ENCODE measurements around the gene SYNE2.

The SYNE2 gene

GRCh38 chr14:63964113-63964512 lies 111.3 kb downstream of the SYNE2 start:
- Histone ChIP-seq H3K4me1 (ENCODE audit: control insufficient read depth, low read length) (peaks cover 32% of the 10 kb centered on the region), H3K9me2 (replicated peaks; ENCODE audit: control insufficient read depth, low read length) (no peaks in the 10 kb centered on the region), H3K36me3 (ENCODE audit: control insufficient read depth, low read length) (peaks cover 86% of the 10 kb centered on the region), H3K4me3 (ENCODE audit: low read length) (no peak overlapping the region), H3K4me2 (ENCODE audit: low read length) (no peak overlapping the region), H3K27ac (ENCODE audit: low read depth, low read length) (no peak overlapping the region), H4K20me1 (ENCODE audit: control insufficient read depth, insufficient read depth, low read depth, low read length) (no peaks in the 10 kb centered on the region), H3F3A (ENCODE audit: control insufficient read depth, insufficient read depth) (peaks cover 12% of the 10 kb centered on the region; the same call in 1 of the 2 replicates), H3K9me3 (ENCODE audit: control insufficient read depth, insufficient read depth, low read length) (no peaks in the 10 kb centered on the region), H3K79me2 (ENCODE audit: control insufficient read depth, low read length) (peaks cover 5% of the 10 kb centered on the region), H3K27me3 (ENCODE audit: control insufficient read depth, low read length) (no peaks in the 10 kb centered on the region)
- TF ChIP-seq EZH2phosphoT487 (IDR thresholded peaks at IDR 0.05; ENCODE audit: borderline replicate concordance, low read length) (no peak), CTCF (IDR thresholded peaks at IDR 0.05; ENCODE audit: low read depth, low read length, poor library complexity, severe bottlenecking) (no peak)

- TF ChIP-seq EZH2phosphoT487 (IDR thresholded peaks at IDR 0.05; ENCODE audit: borderline replicate concordance, low read length) (no peak), CTCF (IDR thresholded peaks at IDR 0.05; ENCODE audit: low read depth, low read length, poor library complexity, severe bottlenecking) (no peak)
- Histone ChIP-seq H3K27ac (ENCODE audit: low read depth, low read length) (no peak overlapping the region), H3K79me2 (ENCODE audit: control insufficient read depth, low read length) (no peaks in the 10 kb centered on the region; the same call in 1 of the 2 replicates), H3K4me1 (ENCODE audit: control insufficient read depth, low read length) (peaks cover 18% of the 10 kb centered on the region), H3K4me3 (ENCODE audit: low read length) (no peak overlapping the region), H3K27me3 (ENCODE audit: control insufficient read depth, low read length) (no peaks in the 10 kb centered on the region), H3K9me3 (ENCODE audit: control insufficient read depth, insufficient read depth, low read length) (no peaks in the 10 kb centered on the region), H3F3A (ENCODE audit: control insufficient read depth, insufficient read depth) (peaks cover 13% of the 10 kb centered on the region; the same call in 1 of the 2 replicates), H3K4me2 (ENCODE audit: low read length) (no peak overlapping the region), H3K9me2 (replicated peaks; ENCODE audit: control insufficient read depth, low read length) (no peaks in the 10 kb centered on the region), H3K36me3 (ENCODE audit: control insufficient read depth, low read length) (peaks cover 87% of the 10 kb centered on the region), H4K20me1 (ENCODE audit: control insufficient read depth, insufficient read depth, low read depth, low read length) (no peaks in the 10 kb centered on the region)
Observed at GRCh38 chr14:63966407-63966806, 113.6 kb downstream of the SYNE2 start.

GRCh38 chr14:63972323-63972932 lies 119.6 kb downstream of the SYNE2 start:
- H4K20me1 ChIP-seq (ENCODE audit: control insufficient read depth, insufficient read depth, low read depth, low read length), result no peaks in the 10 kb centered on the region
- no peak for TF ChIP-seq EZH2phosphoT487 (IDR thresholded peaks at IDR 0.05; ENCODE audit: borderline replicate concordance, low read length)
- TF ChIP-seq CTCF (IDR thresholded peaks at IDR 0.05; ENCODE audit: low read depth, low read length, poor library complexity, severe bottlenecking), result no peak

More at GRCh38 chr14:63972323-63972932, 119.6 kb downstream of the SYNE2 start:
- no peaks in the 10 kb centered on the region for H3K4me1 ChIP-seq (ENCODE audit: control insufficient read depth, low read length)
- H3K4me3 ChIP-seq (ENCODE audit: low read length), result no peak overlapping the region
- H3F3A ChIP-seq (ENCODE audit: control insufficient read depth, insufficient read depth), result peaks cover 9% of the 10 kb centered on the region; the same call in 1 of the 2 replicates
- no peaks in the 10 kb centered on the region for H3K9me3 ChIP-seq (ENCODE audit: control insufficient read depth, insufficient read depth, low read length)
- no peak overlapping the region for H3K27ac ChIP-seq (ENCODE audit: low read depth, low read length)
- H3K36me3 ChIP-seq (ENCODE audit: control insufficient read depth, low read length), result peaks cover 81% of the 10 kb centered on the region
- no peak overlapping the region for H3K4me2 ChIP-seq (ENCODE audit: low read length)
- no peaks in the 10 kb centered on the region for H3K27me3 ChIP-seq (ENCODE audit: control insufficient read depth, low read length)
- no peaks in the 10 kb centered on the region; the same call in 1 of the 2 replicates for H3K79me2 ChIP-seq (ENCODE audit: control insufficient read depth, low read length)
- no peaks in the 10 kb centered on the region for H3K9me2 ChIP-seq (replicated peaks; ENCODE audit: control insufficient read depth, low read length)
